GM18868 (cell line): ENCODE data around the gene LRIG1.
"Not testable (repeated sequence)": the region's sequence is repeated elsewhere in the genome, so short reads cannot be mapped to it uniquely, and the experiment has no call there.

Source experiments
- ATAC-seq: cut with Tn5 transposase; IDR thresholded peaks from one replicate; pipeline ENCODE4 v1.9.1; 2021; ENCODE audit warnings: mild to moderate bottlenecking, moderate library complexity; ENCODE audit not compliant: unreplicated experiment

LRIG1 gene

GRCh38 chr3:66425032-66425431 is 75.8 kb downstream of the LRIG1 start:
- no peak for ATAC-seq

DNA sequence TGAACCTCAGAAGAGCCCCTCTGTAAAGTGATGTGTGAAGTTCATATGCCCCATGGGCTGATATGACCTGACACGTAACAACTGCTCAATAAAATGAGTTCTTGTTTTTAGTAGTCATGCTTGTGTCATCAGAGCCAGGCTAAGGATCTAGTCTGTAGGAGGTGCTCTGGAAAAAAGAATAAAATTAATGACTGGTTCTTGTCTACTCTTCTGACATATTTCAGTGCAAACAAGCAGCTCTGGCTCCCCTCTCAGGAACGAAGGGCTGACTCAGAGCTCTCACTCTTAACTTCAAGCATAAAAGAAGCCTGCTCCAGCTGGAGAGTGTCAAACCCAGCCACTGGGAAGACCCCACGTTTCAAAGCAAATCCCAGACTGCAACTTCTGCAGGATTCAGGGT is 77.0 kb downstream of the LRIG1 start:
- no peak for ATAC-seq

DNA sequence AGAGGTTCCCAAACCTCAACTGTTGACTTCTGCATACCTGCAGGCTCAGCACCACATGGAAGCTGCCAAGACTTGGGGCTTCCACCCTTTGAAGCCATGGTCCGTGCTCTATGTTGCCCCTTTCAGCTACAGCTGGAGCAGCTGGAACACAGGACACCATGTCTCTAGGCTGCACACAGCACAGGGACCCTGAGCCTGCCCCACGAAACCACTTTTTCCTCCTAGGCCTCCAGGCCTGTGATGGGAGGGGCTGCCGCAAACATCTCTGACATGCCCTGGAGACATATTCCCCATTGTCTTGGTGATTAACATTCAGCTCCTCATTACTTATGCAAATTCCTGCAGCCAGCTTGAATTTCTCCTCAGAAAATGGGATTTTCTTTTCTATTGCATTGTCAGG is 78.9 kb downstream of the LRIG1 start:
- ATAC-seq: not testable (repeated sequence)

DNA sequence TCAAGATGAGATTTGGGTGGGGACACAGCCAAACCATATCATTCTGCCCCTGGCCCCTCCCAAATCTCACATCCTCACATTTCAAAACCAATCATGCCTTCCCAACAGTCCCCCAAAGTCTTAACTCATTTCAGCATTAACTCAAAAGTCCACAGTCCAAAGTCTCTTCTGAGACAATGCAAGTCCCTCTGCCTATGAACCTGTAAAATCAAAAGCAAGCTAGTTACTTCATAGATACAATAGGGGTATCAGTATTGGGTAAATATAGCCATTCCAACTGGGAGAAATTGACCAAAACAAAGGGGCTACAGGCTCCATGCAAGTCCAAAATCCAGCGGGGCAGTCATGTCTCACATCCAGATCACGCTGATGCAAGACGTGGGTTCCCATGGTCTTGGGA is 79.7 kb downstream of the LRIG1 start:
- not testable (repeated sequence) for ATAC-seq

GRCh38 chr3:66419036-66419435 is 81.8 kb downstream of the LRIG1 start:
- ATAC-seq: no peak

- no peak for ATAC-seq
These were observed 82.3 kb downstream of the LRIG1 start for GRCh38 chr3:66418475-66418931.

DNA sequence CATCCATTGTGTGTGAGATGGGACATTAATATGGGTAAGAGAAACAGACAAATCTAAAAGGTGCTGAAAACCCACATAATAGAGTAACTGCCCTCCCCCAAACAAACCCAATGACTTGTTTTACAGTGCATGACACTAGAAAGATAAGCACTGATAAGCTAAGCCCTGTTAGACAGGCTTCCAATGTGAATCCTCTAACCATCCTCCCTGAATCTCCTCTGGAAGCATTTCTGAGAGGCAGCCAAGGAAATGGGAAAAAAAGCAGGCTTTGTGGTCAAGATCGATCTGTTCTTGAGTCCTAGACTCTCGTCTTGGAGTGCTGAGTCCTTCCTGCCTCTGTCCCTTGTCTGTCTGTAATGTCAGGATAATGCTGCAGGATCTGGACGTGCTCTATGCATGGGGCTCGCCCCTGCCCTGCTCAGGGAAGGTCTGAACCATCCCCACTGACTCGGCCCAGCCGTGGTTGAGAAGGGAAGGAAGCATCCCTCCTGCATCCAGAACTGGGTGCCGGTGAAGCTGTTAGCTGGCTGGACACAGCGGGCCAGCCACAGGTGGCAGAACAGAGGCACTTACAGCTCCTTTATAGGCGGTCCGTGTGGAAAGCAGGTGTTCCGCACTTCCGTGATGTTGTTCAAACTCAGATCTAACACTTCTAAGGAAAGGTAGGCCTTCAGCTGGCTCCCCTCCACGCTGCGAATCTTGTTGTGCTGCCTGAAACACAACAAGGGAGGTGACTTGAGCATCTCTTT is 84.1 kb downstream of the LRIG1 start:
- no peak for ATAC-seq

- ATAC-seq: no peak
These were observed 84.9 kb downstream of the LRIG1 start for GRCh38 chr3:66415867-66416428.

DNA sequence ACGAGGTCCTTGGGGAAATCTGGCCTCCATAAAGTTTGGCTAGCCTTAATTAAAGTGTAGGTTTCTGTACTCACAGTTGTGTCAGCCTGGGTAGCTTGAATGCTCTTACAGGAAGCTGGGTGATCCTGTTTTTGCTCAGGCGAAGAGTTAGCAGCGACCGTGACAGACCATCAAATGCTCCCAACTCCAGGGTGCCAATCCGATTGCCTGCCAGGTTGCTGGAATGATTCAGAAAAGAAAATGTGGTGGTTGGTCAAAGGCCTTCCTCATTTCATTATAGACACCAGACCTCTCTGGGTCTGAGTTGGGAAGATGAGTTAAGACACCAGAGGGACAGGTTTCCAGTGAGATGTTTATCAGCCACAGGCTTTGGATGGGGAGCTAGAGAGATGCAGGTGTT is 86.0 kb downstream of the LRIG1 start:
- no peak for ATAC-seq

GRCh38 chr3:66413151-66413751 is 87.6 kb downstream of the LRIG1 start:
- ATAC-seq: no peak

DNA sequence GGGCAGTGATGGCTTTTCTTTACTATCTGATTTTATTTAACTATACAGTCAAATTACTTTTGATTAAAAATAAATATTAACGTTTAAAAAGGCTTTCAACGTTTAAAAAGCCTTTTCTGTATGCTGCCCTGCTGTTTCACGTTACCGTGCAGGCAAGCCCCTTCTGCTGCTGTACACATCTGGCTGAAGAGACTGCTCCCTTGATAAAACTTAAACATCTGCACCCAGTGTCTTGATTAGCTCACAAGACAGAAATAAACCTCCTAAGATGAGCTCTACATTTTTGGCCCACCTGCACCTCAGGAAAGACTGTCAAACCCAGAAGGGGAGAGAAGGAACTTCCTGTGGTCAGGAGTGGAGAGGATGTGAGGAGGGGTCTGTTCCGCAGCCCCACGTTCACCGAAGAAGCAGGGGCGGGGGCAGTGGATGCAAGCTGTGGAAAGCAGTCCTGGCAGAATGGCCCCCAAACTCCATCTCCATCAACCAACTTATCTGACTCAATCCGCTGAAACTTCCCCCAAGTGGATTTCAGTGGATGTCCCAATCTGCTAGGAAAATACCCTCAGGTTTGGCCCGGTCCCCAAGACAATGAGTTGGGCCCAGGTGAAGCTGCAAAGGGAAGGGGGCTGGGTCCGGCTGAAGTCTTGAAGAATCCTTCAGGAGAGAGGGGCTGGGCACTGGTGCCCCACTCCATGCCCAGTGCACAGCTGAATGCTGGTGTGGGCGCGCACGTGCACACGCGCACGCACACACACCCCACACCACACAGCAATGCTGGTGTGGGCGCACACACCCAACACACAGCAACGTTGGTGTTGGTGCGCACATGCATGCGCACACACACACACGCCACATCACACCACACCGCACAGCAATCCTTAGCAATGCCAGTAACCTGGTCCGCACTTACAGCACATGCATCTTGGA is 88.6 kb downstream of the LRIG1 start:
- no peak for ATAC-seq

DNA sequence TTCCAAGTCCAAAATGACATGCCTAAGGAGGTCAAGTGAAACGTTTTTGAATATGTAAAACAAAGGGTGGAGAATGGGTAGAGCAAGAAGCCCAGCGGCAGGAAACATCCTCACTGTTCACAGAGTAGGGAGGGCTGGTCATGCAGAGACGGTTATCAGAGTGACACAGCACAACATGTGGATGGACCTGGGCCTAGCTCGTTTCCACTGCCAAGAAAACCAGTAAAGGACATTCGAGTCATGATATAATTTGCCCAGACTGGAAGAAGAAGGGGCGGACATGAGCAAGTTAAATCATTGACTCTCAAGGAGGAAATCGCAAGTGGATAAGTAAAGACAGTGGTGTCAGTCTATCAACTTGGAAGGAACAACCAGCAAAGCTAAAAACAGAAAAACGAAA is 89.3 kb downstream of the LRIG1 start:
- no peak for ATAC-seq

GRCh38 chr3:66410976-66411375 is 89.8 kb downstream of the LRIG1 start:
- ATAC-seq: no peak

DNA sequence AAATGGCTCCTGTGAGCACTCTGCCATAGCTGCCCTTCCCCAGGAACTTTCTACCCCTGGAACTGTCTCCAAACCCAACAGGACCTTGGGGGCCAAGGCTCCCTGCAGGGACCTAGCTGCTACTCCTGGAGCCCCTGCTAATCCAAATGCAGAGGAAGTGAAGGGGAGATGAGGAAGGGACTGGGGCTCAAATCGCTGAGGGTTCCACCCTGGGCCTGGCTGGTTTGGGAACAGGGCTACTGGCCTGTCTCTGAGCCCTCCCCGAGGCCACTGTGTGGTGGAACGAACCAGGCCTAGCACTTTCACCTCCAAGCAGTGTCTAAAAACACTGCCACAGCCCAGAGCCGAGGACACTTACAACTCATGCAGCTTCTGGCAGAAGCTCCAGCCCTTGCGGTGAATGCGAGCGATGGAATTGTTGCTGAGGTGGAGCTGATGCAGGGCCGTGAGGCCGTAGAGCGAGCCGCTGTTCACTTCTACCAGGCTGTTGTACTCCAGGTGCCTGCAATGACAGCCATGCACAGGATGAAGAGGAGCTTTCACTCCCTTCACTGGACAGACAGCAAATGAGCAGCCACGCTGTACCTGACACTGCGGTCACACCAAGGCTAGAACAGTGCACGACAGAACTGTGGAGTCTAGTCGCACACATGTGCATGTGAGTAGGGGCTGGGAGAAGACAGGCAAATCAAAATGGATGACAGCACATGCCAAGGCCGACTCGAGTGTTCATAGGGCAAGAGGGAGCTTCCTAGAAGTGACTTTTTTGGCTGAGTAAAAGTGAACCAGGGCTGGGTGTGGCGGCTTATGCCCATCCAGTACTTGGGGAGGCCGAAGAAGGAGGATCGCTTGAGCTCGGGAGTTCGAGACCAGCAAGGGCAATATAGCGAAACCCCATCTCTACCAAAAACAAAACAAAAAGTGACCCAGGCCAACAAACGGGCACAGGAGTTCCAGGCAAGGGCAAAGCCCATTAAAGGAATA is 90.8 kb downstream of the LRIG1 start:
- ATAC-seq: no peak

- ATAC-seq: peak; percentile 88
These were observed 93.1 kb downstream of the LRIG1 start for GRCh38 chr3:66407611-66408218.

- ATAC-seq: no peak
These were observed 93.8 kb downstream of the LRIG1 start for GRCh38 chr3:66406831-66407610.

GRCh38 chr3:66406163-66406562 is 94.7 kb downstream of the LRIG1 start:
- no peak for ATAC-seq

DNA sequence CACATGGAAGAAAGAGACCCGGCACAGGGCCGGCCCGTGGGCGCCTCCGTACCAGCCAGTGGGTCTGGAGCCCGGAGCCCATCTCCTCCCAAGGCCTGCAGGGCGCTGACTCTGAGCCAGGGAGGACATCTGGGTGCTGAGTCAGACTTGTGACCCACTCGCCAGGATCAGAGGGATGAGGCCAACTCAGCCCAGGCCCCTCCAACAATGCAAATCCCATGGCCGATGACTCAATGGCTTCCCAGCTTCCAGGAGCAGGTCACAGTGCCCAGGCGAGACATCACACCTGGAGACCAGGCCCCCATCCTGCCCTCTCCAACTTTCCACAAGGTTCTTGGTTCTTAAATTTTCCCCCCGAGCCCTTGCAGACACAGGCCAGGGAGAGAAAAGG is 95.1 kb downstream of the LRIG1 start:
- no peak for ATAC-seq
